ENCODE data around the gene GATA5.

The GATA5 gene

GRCh38 chr20:62511300-62511914 lies 35.6 kb upstream of the GATA5 start:
- no peak for DNase-seq (ENCODE audit: extremely low read depth, low read depth)
- TF ChIP-seq CTCF (IDR thresholded peaks at IDR 0.05; ENCODE audit: low read depth, low read length): no peak

DNA sequence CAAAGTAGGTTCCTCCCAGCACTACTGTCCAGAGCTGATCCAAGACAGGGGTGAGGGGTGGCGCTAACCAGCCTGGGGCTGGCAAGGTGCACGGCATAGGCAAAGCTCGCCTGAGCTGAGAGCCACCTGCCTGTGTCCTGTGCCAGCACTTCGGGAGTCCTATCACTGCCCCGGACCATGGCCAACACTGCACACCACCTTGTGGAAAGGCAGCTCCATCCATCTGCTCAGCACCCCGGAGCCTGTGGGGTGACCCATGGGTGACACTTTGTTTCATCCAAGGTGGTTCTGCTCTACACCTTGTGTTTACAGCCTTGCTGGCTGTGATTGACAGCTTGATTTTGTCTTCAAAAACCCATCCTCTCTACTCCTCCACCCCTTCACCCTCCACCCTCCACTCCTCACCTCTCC lies 32.9 kb upstream of the GATA5 start:
- no peak for TF ChIP-seq CTCF (IDR thresholded peaks at IDR 0.05; ENCODE audit: low read depth, low read length)
- DNase-seq (ENCODE audit: extremely low read depth, low read depth): no peak

DNA sequence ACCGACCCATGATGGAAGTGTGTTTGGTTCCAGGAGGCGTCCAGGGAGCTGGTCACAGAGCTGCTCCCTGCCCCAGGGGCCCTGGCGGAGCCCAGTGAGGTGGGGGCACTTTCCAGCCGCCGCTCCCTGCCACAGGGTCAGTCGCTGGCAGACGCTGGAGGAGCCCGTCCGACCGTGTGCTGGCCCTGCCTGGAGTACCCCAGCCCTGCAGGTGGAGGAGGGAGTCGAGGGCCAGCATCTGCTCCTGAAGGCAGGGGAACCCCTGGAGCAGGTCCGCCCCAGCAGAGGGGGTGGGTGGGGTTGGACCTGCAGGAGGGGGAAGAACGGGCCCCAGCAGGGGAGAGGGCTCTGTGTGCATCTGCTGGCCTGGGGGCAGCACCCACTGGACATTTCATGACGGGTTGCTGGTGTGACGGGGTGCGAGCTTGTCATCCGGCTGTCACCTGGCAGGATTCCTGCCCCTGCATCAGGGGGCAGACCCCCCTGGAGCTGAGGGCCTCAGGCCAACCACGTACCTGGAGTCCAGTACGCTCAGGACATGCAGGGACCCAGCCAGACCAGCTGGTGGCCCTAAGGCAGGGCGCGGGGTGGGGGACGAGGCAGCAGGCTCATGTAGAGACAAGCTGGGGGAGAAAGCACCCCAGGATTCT lies 32.3 kb upstream of the GATA5 start:
- TF ChIP-seq CTCF (IDR thresholded peaks at IDR 0.05; ENCODE audit: low read depth, low read length): no peak

DNA sequence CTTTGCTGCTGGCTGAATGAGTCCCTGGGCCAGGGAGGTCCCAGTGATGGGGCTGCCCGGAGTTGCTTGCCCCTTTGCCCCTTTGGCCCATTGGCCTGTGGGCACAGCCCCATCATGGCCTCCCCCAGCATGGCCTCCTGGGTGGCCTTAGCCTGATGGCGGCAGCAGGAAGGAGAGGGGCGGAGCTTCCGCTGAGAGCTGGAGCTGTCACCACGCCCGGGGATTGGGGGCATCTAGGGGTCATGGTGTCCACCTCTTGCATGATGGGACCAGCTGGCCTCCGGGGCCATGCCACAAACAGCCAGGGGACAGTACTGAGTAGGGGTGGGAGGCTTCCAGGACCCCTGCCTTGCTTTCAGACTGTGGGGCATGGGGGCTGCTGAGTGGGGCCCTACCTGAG lies 31.5 kb upstream of the GATA5 start:
- DNase-seq (ENCODE audit: extremely low read depth, low read depth): no peak
- TF ChIP-seq CTCF (IDR thresholded peaks at IDR 0.05; ENCODE audit: low read depth, low read length): no peak

More for the DNA sequence above, 32.3 kb upstream of the GATA5 start:
- DNase-seq (ENCODE audit: extremely low read depth, low read depth): no peak

DNA sequence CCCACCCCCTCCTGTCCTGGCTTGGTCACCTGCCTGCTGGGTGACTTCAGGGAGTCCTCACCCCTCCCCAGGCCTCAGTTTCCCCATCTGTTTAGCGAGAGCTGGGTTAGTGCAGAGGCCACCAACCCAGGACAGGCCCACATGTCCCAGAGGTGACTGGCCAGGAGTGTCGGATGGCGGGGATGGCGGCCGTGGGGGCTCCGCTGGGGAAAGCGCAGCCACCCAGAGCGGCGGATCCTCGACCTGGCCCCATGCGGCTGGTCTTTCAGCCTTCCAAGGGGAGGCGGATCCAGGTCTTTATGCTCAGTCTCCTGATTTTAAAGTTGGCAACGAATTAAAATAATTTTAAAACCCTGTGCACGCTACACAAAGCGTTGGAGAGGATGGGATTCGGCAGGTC lies 31.0 kb upstream of the GATA5 start:
- DNase-seq (ENCODE audit: extremely low read depth, low read depth): no peak
- no peak for TF ChIP-seq CTCF (IDR thresholded peaks at IDR 0.05; ENCODE audit: low read depth, low read length)

GRCh38 chr20:62506087-62506486 lies 30.3 kb upstream of the GATA5 start:
- no peak for DNase-seq (ENCODE audit: extremely low read depth, low read depth)
- no peak for TF ChIP-seq CTCF (IDR thresholded peaks at IDR 0.05; ENCODE audit: low read depth, low read length)

DNA sequence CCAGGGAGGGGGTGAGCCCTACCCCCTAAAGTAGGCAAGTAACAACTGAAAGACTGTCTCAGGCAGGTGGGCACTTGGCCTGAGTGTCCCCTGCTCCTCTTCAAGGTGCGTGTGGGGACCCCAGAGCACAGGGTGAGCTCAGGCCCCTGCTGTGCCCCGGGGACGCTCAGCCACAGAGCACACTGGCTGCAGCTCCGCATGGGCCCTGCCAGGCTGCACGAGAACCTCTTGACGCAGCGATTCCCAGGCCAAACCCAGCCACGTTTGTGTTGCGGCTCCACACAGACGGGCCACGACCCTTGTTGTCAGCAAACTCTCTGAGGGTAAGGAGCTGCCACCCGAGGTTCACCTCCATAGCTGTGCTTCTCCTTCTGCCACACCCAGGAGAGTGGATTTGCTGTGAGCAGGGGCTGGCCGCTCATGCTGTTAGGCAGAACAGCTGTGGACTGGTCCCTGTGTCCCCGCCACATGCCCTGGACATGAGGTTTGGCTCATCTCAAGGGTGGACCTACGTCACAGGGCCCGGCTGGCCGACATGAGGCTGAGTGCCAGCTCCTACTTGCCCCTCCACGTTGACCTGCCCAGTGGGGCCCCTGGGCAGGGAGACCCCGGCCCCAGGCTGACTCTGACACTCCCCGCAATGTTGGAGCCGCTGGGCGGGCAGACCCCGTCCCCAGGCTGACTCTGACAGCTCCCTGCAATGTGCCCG lies 29.7 kb upstream of the GATA5 start:
- TF ChIP-seq CTCF (IDR thresholded peaks at IDR 0.05; ENCODE audit: low read depth, low read length): no peak
- DNase-seq (ENCODE audit: extremely low read depth, low read depth): no peak

All from AG09319 (cell line).